ENCODE measurements around the gene MAGEE2.
"Not testable (repeated sequence)": the region's sequence is repeated elsewhere in the genome, so short reads cannot be mapped to it uniquely, and the experiment has no call there.

The MAGEE2 gene
- 0 reads per million in 2 donors for total RNA-seq

GRCh38 chrX:75784680-75785491 lies at the start of gene MAGEE2:
Gene MAGEE2, minus strand, starts transcription at chrX:75785254. Its CDS starts 203 bp downstream, at chrX:75785051.
- no peak for DNase-seq

GRCh38 chrX:75786290-75786689 lies 1.2 kb upstream of the MAGEE2 start:
- DNase-seq: no peak

GRCh38 chrX:75781611-75782010 lies 3.4 kb downstream of the MAGEE2 start:
- no peak for DNase-seq

- not testable (repeated sequence) for DNase-seq
Observed at GRCh38 chrX:75768063-75768462, 17.0 kb downstream of the MAGEE2 start.

GRCh38 chrX:75748431-75748830 lies 36.6 kb downstream of the MAGEE2 start:
- no peak for DNase-seq

GRCh38 chrX:75746891-75747639 lies 38.0 kb downstream of the MAGEE2 start:
- peak; percentile 15 for DNase-seq

All from activated gamma-delta T cell (primary cell).